Astrocyte (in vitro differentiated cells and primary cell): Measurements from ENCODE around the gene PDIA2. TPM values are rescaled to one million over a fixed set of nuclear protein-coding genes. Genes with fewer than 3 reads are reported as not detected.
"Not testable (repeated sequence)": the region's sequence is repeated elsewhere in the genome, so short reads cannot be mapped to it uniquely, and the experiment has no call there.

Experiments
- DNase-seq: peaks from one replicate; pipeline ENCODE4 v3.0.0-alpha.2; 2010; ENCODE audit warnings: low read depth
- FAIRE-seq: peaks from 2 replicates; lab custom pipeline; 2011; peaks lifted over from hg19 to GRCh38; lab: Jason Lieb, UNC
- H2AFZ ChIP-seq: 2 replicates; pipeline ENCODE4 v1.6.0; 2012; ENCODE audit warnings: low read depth, low read length, inconsistent platforms
- H3K27ac ChIP-seq: 2 replicates; pipeline ENCODE4 v1.5.1; 2011; ENCODE audit warnings: low read depth, low read length, inconsistent platforms
- H3K27me3 ChIP-seq: 2 replicates; pipeline ENCODE4 v1.6.0; 2011; ENCODE audit warnings: low read length, inconsistent platforms; ENCODE audit not compliant: insufficient read depth
- H3K36me3 ChIP-seq: 2 replicates; pipeline ENCODE4 v1.5.1; 2011; ENCODE audit warnings: low read length, inconsistent platforms; ENCODE audit not compliant: insufficient read depth
- H3K4me1 ChIP-seq: 2 replicates; pipeline ENCODE4 v1.5.1; 2011; ENCODE audit warnings: low read length, inconsistent platforms; ENCODE audit not compliant: insufficient read depth
- H3K4me2 ChIP-seq: 2 replicates; pipeline ENCODE4 v1.6.0; 2012; ENCODE audit warnings: low read length, inconsistent platforms
- H3K4me3 ChIP-seq: 2 replicates; pipeline ENCODE4 v1.5.1; 2011; ENCODE audit warnings: low read depth, mild to moderate bottlenecking, low read length, inconsistent platforms; ENCODE audit not compliant: insufficient read depth
- H3K79me2 ChIP-seq: 2 replicates; pipeline ENCODE4 v1.6.0; 2012; ENCODE audit warnings: mild to moderate bottlenecking, low read length, inconsistent platforms; ENCODE audit not compliant: insufficient read depth
- H3K9ac ChIP-seq: 2 replicates; pipeline ENCODE4 v1.6.0; 2012; ENCODE audit warnings: mild to moderate bottlenecking, low read length, inconsistent platforms
- H3K9me3 ChIP-seq: 2 replicates; pipeline ENCODE4 v1.5.1; 2012; ENCODE audit warnings: low read depth, mild to moderate bottlenecking, low read length, inconsistent platforms; ENCODE audit not compliant: insufficient read depth
- H4K20me1 ChIP-seq: 2 replicates; pipeline ENCODE4 v1.6.0; 2012; ENCODE audit warnings: low read length, inconsistent platforms; ENCODE audit not compliant: insufficient read depth
- H3K27ac Mint-ChIP-seq: one replicate; pipeline ENCODE4 v1.8.0; 2021; ENCODE audit warnings: mild to moderate bottlenecking, mixed read lengths; ENCODE audit not compliant: unreplicated experiment
- H3K27me3 Mint-ChIP-seq: one replicate; pipeline ENCODE4 v1.8.0; 2021; ENCODE audit warnings: low read depth, mixed read lengths; ENCODE audit not compliant: unreplicated experiment
- H3K36me3 Mint-ChIP-seq: one replicate; pipeline ENCODE4 v1.8.0; 2021; ENCODE audit warnings: low read depth, mixed read lengths; ENCODE audit not compliant: unreplicated experiment
- H3K4me1 Mint-ChIP-seq: one replicate; pipeline ENCODE4 v1.8.0; 2021; ENCODE audit warnings: low read depth, mixed read lengths; ENCODE audit not compliant: unreplicated experiment
- H3K4me3 Mint-ChIP-seq: one replicate; pipeline ENCODE4 v1.8.0; 2021; ENCODE audit warnings: mild to moderate bottlenecking, moderate library complexity, mixed read lengths; ENCODE audit not compliant: unreplicated experiment
- H3K9me3 Mint-ChIP-seq: one replicate; pipeline ENCODE4 v1.8.0; 2021; ENCODE audit warnings: mild to moderate bottlenecking, mixed read lengths; ENCODE audit not compliant: unreplicated experiment
- EZH2 ChIP-seq: IDR thresholded peaks from 2 replicates; pipeline ENCODE4 v1.6.1; 2012; ENCODE audit warnings: mild to moderate bottlenecking, low read length, inconsistent platforms; ENCODE audit not compliant: insufficient read depth
- total RNA-seq: library from RNA; stranded (reverse); gene quantifications from 2 replicates; pipeline ENCODE4 v1.2.1, GENCODE V29; 2021
- TF ChIP-seq, protein P1 (sequence below): IDR thresholded peaks from 2 replicates; pipeline ENCODE4 v1.5.1; 2011; ENCODE audit warnings: low read depth, mild to moderate bottlenecking, inconsistent platforms, low read length, moderate library complexity; ENCODE audit not compliant: insufficient read depth

Gene PDIA2
- total RNA-seq, 1 donor from 2014 or later: 1.5 TPM

GRCh38 chr16:325375-326145 is 42.6 kb downstream of the PDIA2 start:
- no peak for DNase-seq
- Histone ChIP-seq H3K4me1 (peaks cover 13% of the 10 kb centered on the region), H3K27me3 (no peaks in the 10 kb centered on the region), H3K9ac (no peak overlapping the region), H2AFZ (no peak overlapping the region), H3K27ac (no peak overlapping the region), H3K79me2 (peaks cover 38% of the 10 kb centered on the region), H3K4me3 (no peak overlapping the region), H3K4me2 (no peak overlapping the region), H3K36me3 (no peaks in the 10 kb centered on the region), H4K20me1 (peaks cover 84% of the 10 kb centered on the region), H3K9me3 (no peaks in the 10 kb centered on the region)
- no peak for FAIRE-seq
- Mint-ChIP-seq H3K27me3 (no peaks in the 10 kb centered on the region), H3K4me3 (no peak overlapping the region), H3K4me1 (peaks cover 8% of the 10 kb centered on the region), H3K27ac (no peak overlapping the region), H3K36me3 (peaks cover under 1% of the 10 kb centered on the region), H3K9me3 (no peaks in the 10 kb centered on the region)
- TF ChIP-seq, protein P1, sequence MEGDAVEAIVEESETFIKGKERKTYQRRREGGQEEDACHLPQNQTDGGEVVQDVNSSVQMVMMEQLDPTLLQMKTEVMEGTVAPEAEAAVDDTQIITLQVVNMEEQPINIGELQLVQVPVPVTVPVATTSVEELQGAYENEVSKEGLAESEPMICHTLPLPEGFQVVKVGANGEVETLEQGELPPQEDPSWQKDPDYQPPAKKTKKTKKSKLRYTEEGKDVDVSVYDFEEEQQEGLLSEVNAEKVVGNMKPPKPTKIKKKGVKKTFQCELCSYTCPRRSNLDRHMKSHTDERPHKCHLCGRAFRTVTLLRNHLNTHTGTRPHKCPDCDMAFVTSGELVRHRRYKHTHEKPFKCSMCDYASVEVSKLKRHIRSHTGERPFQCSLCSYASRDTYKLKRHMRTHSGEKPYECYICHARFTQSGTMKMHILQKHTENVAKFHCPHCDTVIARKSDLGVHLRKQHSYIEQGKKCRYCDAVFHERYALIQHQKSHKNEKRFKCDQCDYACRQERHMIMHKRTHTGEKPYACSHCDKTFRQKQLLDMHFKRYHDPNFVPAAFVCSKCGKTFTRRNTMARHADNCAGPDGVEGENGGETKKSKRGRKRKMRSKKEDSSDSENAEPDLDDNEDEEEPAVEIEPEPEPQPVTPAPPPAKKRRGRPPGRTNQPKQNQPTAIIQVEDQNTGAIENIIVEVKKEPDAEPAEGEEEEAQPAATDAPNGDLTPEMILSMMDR: no peak
- TF ChIP-seq EZH2: no peak

- Histone ChIP-seq H3K4me1 (peaks cover 13% of the 10 kb centered on the region), H3K4me3 (no peak overlapping the region), H3K36me3 (no peaks in the 10 kb centered on the region), H4K20me1 (peaks cover 82% of the 10 kb centered on the region), H3K9me3 (no peaks in the 10 kb centered on the region), H3K27ac (no peak overlapping the region), H3K79me2 (peaks cover 59% of the 10 kb centered on the region), H2AFZ (no peak overlapping the region), H3K9ac (no peak overlapping the region), H3K4me2 (no peak overlapping the region), H3K27me3 (no peaks in the 10 kb centered on the region)
- TF ChIP-seq, protein P1: no peak
- no peak for TF ChIP-seq EZH2
- Mint-ChIP-seq H3K4me1 (peaks cover 34% of the 10 kb centered on the region), H3K36me3 (peaks cover 1% of the 10 kb centered on the region), H3K9me3 (no peaks in the 10 kb centered on the region), H3K27me3 (no peaks in the 10 kb centered on the region), H3K27ac (peak overlapping the region; percentile 85), H3K4me3 (no peak overlapping the region)
- no peak for FAIRE-seq
- DNase-seq: no peak
These were observed 47.8 kb downstream of the PDIA2 start for GRCh38 chr16:330741-331140.

DNA sequence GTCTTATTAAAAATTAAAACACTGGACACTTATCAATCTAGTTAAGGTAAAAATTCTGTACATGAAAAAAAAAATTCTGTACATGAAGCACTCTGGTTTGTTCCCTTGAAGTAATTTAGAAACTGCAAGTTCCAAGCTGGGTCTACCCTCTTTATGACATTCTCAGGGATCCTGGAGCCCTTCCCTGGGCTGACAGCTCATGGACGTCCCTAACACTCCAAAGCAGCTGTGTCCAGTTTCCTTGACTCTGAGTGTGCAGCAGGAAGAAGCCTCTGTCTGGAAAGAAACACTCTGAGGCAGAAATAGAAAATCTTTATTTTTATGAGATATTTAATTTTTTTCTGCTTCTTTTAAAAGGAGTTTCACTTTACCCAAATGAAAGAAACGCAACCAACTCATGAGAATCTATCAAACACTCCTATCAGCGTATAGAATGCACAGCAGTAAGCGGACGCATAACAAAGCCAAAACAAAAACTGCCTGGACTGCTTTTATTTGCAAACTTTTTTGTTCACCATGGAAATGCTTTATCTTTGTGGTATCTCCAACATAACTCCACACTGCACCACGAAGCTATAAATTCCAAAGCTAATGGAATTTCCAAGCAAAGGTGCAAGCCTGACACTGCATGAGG is 48.3 kb downstream of the PDIA2 start:
- H3K4me3 Mint-ChIP-seq, H2AFZ ChIP-seq, H3K27ac ChIP-seq, H3K9me3 Mint-ChIP-seq, H3K36me3 Mint-ChIP-seq, H3K9me3 ChIP-seq, H3K4me2 ChIP-seq, H3K4me3 ChIP-seq, H3K9ac ChIP-seq, H3K27me3 Mint-ChIP-seq, FAIRE-seq, H3K27me3 ChIP-seq, H3K36me3 ChIP-seq: not testable (repeated sequence)
- peaks cover 85% of the 10 kb centered on the region for H4K20me1 ChIP-seq
- H3K27ac Mint-ChIP-seq: peak overlapping the region; percentile 87
- H3K79me2 ChIP-seq: peaks cover 63% of the 10 kb centered on the region
- peaks cover 34% of the 10 kb centered on the region for H3K4me1 Mint-ChIP-seq
- peaks cover 13% of the 10 kb centered on the region for H3K4me1 ChIP-seq
- DNase-seq: peak; percentile 23
